Osteoblast (primary cell): ENCODE measurements around the gene FBXL14. TPM values are rescaled to one million over a fixed set of nuclear protein-coding genes. Genes with fewer than 3 reads are reported as not detected.

Experiments used
- DNase-seq: peaks from one replicate; pipeline ENCODE4 v3.0.0; 2011; ENCODE audit warnings: low spot score, mixed read lengths; ENCODE audit not compliant: insufficient read length; ENCODE audit errors: missing footprints
- H2AFZ ChIP-seq: 2 replicates; pipeline ENCODE4 v1.6.0; 2011; ENCODE audit warnings: mild to moderate bottlenecking, low read length
- H3K27ac ChIP-seq: 2 replicates; pipeline ENCODE4 v1.5.1; 2011; ENCODE audit warnings: mild to moderate bottlenecking, low read depth, low read length, moderate library complexity
- H3K27me3 ChIP-seq: 2 replicates; pipeline ENCODE4 v1.6.0; 2012; ENCODE audit warnings: mild to moderate bottlenecking, control low read depth, inconsistent platforms, low read length, moderate library complexity; ENCODE audit not compliant: insufficient read depth
- H3K36me3 ChIP-seq: 2 replicates; pipeline ENCODE4 v1.5.1; 2011; ENCODE audit warnings: mild to moderate bottlenecking, low read length, control low read depth, moderate library complexity; ENCODE audit not compliant: insufficient read depth
- H3K4me1 ChIP-seq: 2 replicates; pipeline ENCODE4 v1.5.1; 2011; ENCODE audit warnings: mild to moderate bottlenecking, low read length, control low read depth, moderate library complexity; ENCODE audit not compliant: insufficient read depth
- H3K4me2 ChIP-seq: 2 replicates; pipeline ENCODE4 v1.6.0; 2011; ENCODE audit warnings: mild to moderate bottlenecking, low read length; ENCODE audit not compliant: insufficient read depth
- H3K4me3 ChIP-seq: fragments of 200-600 bp; sonication (generic); 3 replicates; pipeline ENCODE4 v1.5.1; 2012; ENCODE audit warnings: mild to moderate bottlenecking, low read length, inconsistent platforms; ENCODE audit not compliant: insufficient read depth
- H3K79me2 ChIP-seq: 2 replicates; pipeline ENCODE4 v1.6.0; 2012; ENCODE audit warnings: mild to moderate bottlenecking, low read length, control low read depth, inconsistent platforms; ENCODE audit not compliant: insufficient read depth
- H3K9me3 ChIP-seq: 2 replicates; pipeline ENCODE4 v1.5.1; 2011; ENCODE audit warnings: low read depth, low read length, control low read depth
- H4K20me1 ChIP-seq: 2 replicates; pipeline ENCODE4 v1.6.0; 2012; ENCODE audit warnings: mild to moderate bottlenecking, low read length, control low read depth; ENCODE audit not compliant: insufficient read depth
- CTCF ChIP-seq: IDR thresholded peaks from 2 replicates; pipeline ENCODE4 v1.5.1; 2011; ENCODE audit warnings: mild to moderate bottlenecking, low read depth, low read length, moderate library complexity; ENCODE audit errors: extremely low read depth
- total RNA-seq: library from RNA; depleted of rRNA; stranded (reverse); fragments of >200 nt; gene quantifications from 2 replicates; pipeline ENCODE4 v1.2.3, GENCODE V29; 2012

Gene FBXL14
- total RNA-seq, 1 donor = 9.8 TPM

- H3K27ac ChIP-seq = peak overlapping the region; percentile 68
- TF ChIP-seq CTCF = no peak
- H3K79me2 ChIP-seq = peaks cover 95% of the 10 kb centered on the region
- H4K20me1 ChIP-seq = peaks cover 48% of the 10 kb centered on the region
- H3K4me2 ChIP-seq = peak overlapping the region; percentile 28
- no peaks in the 10 kb centered on the region for H3K9me3 ChIP-seq
- H3K27me3 ChIP-seq = no peaks in the 10 kb centered on the region
- peaks cover 7% of the 10 kb centered on the region for H3K36me3 ChIP-seq
- no peak overlapping the region for H2AFZ ChIP-seq
- no peak overlapping the region for H3K4me3 ChIP-seq
- peaks cover 30% of the 10 kb centered on the region for H3K4me1 ChIP-seq
- DNase-seq = peak; percentile 75
Measured at GRCh38 chr12:1552911-1553491, 41.4 kb downstream of the FBXL14 start.

GRCh38 chr12:1552171-1552570 lies 42.2 kb downstream of the FBXL14 start:
- TF ChIP-seq CTCF = no peak
- H3K27me3 ChIP-seq = no peaks in the 10 kb centered on the region
- no peak overlapping the region for H2AFZ ChIP-seq
- peaks cover 30% of the 10 kb centered on the region for H3K4me1 ChIP-seq
- peak overlapping the region; percentile 28 for H3K4me2 ChIP-seq
- peaks cover 54% of the 10 kb centered on the region for H4K20me1 ChIP-seq
- H3K4me3 ChIP-seq = no peak overlapping the region
- DNase-seq = no peak
- peak overlapping the region; percentile 68 for H3K27ac ChIP-seq
- peaks cover 97% of the 10 kb centered on the region for H3K79me2 ChIP-seq
- no peaks in the 10 kb centered on the region for H3K9me3 ChIP-seq
- H3K36me3 ChIP-seq = peaks cover 10% of the 10 kb centered on the region

- H3K9me3 ChIP-seq = no peaks in the 10 kb centered on the region
- TF ChIP-seq CTCF = no peak
- no peak overlapping the region for H3K4me2 ChIP-seq
- H3K4me3 ChIP-seq = no peak overlapping the region
- peaks cover 16% of the 10 kb centered on the region for H3K36me3 ChIP-seq
- peak overlapping the region; percentile 68 for H3K27ac ChIP-seq
- H3K27me3 ChIP-seq = no peaks in the 10 kb centered on the region
- peaks cover 57% of the 10 kb centered on the region for H4K20me1 ChIP-seq
- DNase-seq = no peak
- no peak overlapping the region for H2AFZ ChIP-seq
- peaks cover 30% of the 10 kb centered on the region for H3K4me1 ChIP-seq
- peaks cover 97% of the 10 kb centered on the region for H3K79me2 ChIP-seq
Measured at GRCh38 chr12:1551496-1551895, 42.9 kb downstream of the FBXL14 start.

GRCh38 chr12:1546931-1547640 lies 47.3 kb downstream of the FBXL14 start:
- Histone ChIP-seq H3K36me3 (peaks cover 16% of the 10 kb centered on the region), H3K27ac (no peak overlapping the region), H3K9me3 (no peaks in the 10 kb centered on the region), H3K27me3 (no peaks in the 10 kb centered on the region), H2AFZ (no peak overlapping the region), H3K4me1 (peaks cover 13% of the 10 kb centered on the region), H3K79me2 (peaks cover 97% of the 10 kb centered on the region), H4K20me1 (peaks cover 61% of the 10 kb centered on the region), H3K4me3 (no peak overlapping the region), H3K4me2 (no peak overlapping the region)
- no peak for DNase-seq
- no peak for TF ChIP-seq CTCF
